Heart left ventricle (tissue), 16 donors: ENCODE data around the gene DEFB132. TPM values are rescaled to one million over a fixed set of nuclear protein-coding genes. Genes with fewer than 3 reads are reported as not detected.

Source experiments
- ATAC-seq, 4 donors: fragments of 200-7000 bp; cut with Tn5 transposase; one replicate each; pipeline ENCODE4 v1.9.1; 2020 to 2022; ENCODE audit warnings: moderate library complexity in 4 of 4, mild to moderate bottlenecking in 3 of 4, moderate number of reproducible peaks in 1 of 4
- DNase-seq, 5 donors: peaks; one replicate each; pipeline ENCODE4 v3.0.0-alpha.2; 2020
- H3K27ac ChIP-seq, 12 donors: fragments of 200-600 bp; sonication (generic) in 4 of 12; one replicate each; pipeline versions ENCODE4 v1.5.0 to v1.8.0; 2016 to 2022; ENCODE audit warnings: mild to moderate bottlenecking in 2 of 12
- H3K27me3 ChIP-seq, 9 donors: fragments of 200-600 bp; sonication (generic) in 2 of 9; one replicate each; pipeline versions ENCODE4 v1.5.1 to v1.8.0; 2016 to 2022; ENCODE audit warnings: mild to moderate bottlenecking in 3 of 9
- H3K36me3 ChIP-seq, 9 donors: fragments of 200-600 bp; sonication (generic) in 2 of 9; one replicate each; pipeline versions ENCODE4 v1.5.0 to v1.8.0; 2018 to 2022; ENCODE audit warnings: mild to moderate bottlenecking in 2 of 9
- H3K4me1 ChIP-seq, 12 donors: fragments of 200-600 bp; sonication (generic) in 4 of 12; one replicate each; pipeline versions ENCODE4 v1.5.0 to v1.8.0; 2016 to 2022; ENCODE audit warnings: mild to moderate bottlenecking in 3 of 12
- H3K4me3 ChIP-seq, 12 donors: fragments of 200-600 bp; sonication (generic) in 4 of 12; one replicate each; pipeline versions ENCODE4 v1.5.0 to v1.8.0; 2017 to 2022; ENCODE audit warnings: mild to moderate bottlenecking in 9 of 12, moderate library complexity in 4 of 12
- H3K9me3 ChIP-seq, 12 donors: fragments of 200-600 bp; sonication (generic) in 4 of 12; one replicate each; pipeline versions ENCODE4 v1.5.0 to v1.8.0; 2016 to 2022; ENCODE audit warnings: mild to moderate bottlenecking in 1 of 12
- POLR2A ChIP-seq, 2 donors: fragments of 450-650 bp; IDR thresholded peaks; one replicate each; pipeline ENCODE4 v1.6.1; 2017; ENCODE audit warnings: antibody characterized with exemption in 2 of 2, mild to moderate bottlenecking in 2 of 2, moderate library complexity in 2 of 2
- WGBS, 4 donors: extraction: QIAGEN DNeasy Blood & Tissue Kit in 2 of 4; methylation state at CpG; one replicate each; pipeline versions ENCODE4 v1.1.5 to v1.1.7; 2013 to 2018; 5-methylcytosine and 5-hydroxymethylcytosine counted together
- intact Hi-C, 10 donors: fragments of 100-400 bp; cut with DNase I; formaldehyde crosslinking; loops; one replicate each; pipeline versions ENCODE4 v1.11.1 to v1.14.2; 2022
- polyA plus RNA-seq, 2 donors: library from polyadenylated mRNA; stranded (reverse); fragments of 200-250 nt; gene quantifications; one replicate each; pipeline ENCODE4 v1.2.3, GENCODE V29; 2013
- total RNA-seq, 9 donors: library from RNA; depleted of rRNA in 2 of 9; stranded (reverse); fragments of >200 nt in 2 of 9; fragmentation: NEBNext Ultra II Directional in 3 of 9; extraction: Animal tissue kit (Norgen Biotek cat#: 25700) in 3 of 9; gene quantifications; one replicate each; pipeline versions ENCODE4 v1.1.0 to v1.2.4, GENCODE V29; 2016 to 2023
- TF ChIP-seq, protein P1 (sequence below), 12 donors: fragments of 200-600 bp; sonication (generic) in 4 of 12; IDR thresholded peaks; one replicate each; pipeline versions ENCODE4 v1.5.0 to v1.8.0; 2018 to 2022; ENCODE audit warnings: antibody characterized with exemption in 12 of 12, mild to moderate bottlenecking in 5 of 12
- donor health status: ischemic (EF 13 %, LVEDD 7.1; RV severe dilation, severe dysfunction).
- donor health status: healthy with polysubstance abuse.
- donor health status: DM: no; HTN: yes; CAD: no.
- donor health status: DM: no; HTN: no; CAD: no.
- donor health status: ischemic (EF 25% LVEDD 6.9; RV normal size, moderate dysfunction).
- donor health status: ischemic (EF 25% LVEDD 5.7; RV mildly dilated, moderate dysfunction).
- donor health status: healthy.
- donor health status: DM: yes; HTN: yes; CAD: no.
- donor health status: ischemic (EF 35%, LVEDD 5.7; RV mildly dilated, moderate dysfunction).
- donor health status: nonischemic (EF 11% LVEDD 7.7; RV severe dilation, severe dysfunction).
- donor health status: DM: yes; HTN: yes; CAD: no.
- donor health status: PGD.
- donor health status: ischemic (EF 29% LVEDD 5.4; RV normal size, mild dysfunction).
- donor health status: nonischemic (EF 23%, LVEDD 6.1; RV moderate dilation, normal function).

Gene DEFB132
- total and polyA plus RNA-seq, 11 donors = 0.35 to 0.59 TPM; not detected in 9

DNA sequence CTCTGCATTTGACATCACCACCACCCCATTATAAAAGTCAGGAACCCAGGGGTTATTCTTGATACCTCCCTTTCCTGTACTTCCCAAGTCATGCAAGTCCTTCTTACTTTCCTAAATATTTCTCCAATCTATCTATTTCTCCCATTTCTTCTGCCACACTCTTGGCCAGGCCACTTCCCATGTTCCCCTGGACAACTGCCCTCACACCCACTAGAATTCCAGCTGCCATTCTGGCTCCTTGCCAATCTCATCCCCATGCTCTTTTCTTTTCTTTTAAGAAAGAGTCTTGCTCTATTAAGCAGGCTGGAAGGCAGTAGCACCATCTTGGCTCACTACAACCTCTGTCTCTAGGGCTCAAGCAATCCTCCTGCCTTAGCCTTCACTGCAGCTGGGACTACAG lies 15.2 kb downstream of the DEFB132 start:
- ATAC-seq = no peak
- intact Hi-C loops = loop anchor here in 6 of 10 donors (10.0 kb wide), 2 partner anchors 52 to 62 kb away; partner anchors contain the start of gene SOX12 (in 2 of the 6)
- peaks cover 0 to 22% (median 9%) of the 10 kb centered on the region in 9 donors for H3K36me3 ChIP-seq
- no peaks in the 10 kb centered on the region for H3K27me3 ChIP-seq
- no peak for DNase-seq
- H3K4me1 ChIP-seq = no peaks in the 10 kb centered on the region
- H3K4me3 ChIP-seq = no peak overlapping the region
- TF ChIP-seq, protein P1, sequence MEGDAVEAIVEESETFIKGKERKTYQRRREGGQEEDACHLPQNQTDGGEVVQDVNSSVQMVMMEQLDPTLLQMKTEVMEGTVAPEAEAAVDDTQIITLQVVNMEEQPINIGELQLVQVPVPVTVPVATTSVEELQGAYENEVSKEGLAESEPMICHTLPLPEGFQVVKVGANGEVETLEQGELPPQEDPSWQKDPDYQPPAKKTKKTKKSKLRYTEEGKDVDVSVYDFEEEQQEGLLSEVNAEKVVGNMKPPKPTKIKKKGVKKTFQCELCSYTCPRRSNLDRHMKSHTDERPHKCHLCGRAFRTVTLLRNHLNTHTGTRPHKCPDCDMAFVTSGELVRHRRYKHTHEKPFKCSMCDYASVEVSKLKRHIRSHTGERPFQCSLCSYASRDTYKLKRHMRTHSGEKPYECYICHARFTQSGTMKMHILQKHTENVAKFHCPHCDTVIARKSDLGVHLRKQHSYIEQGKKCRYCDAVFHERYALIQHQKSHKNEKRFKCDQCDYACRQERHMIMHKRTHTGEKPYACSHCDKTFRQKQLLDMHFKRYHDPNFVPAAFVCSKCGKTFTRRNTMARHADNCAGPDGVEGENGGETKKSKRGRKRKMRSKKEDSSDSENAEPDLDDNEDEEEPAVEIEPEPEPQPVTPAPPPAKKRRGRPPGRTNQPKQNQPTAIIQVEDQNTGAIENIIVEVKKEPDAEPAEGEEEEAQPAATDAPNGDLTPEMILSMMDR (IDR thresholded peaks at IDR 0.05) = no peak
- no peak for TF ChIP-seq POLR2A (IDR thresholded peaks at IDR 0.05)
- H3K9me3 ChIP-seq = no peaks in the 10 kb centered on the region
- H3K27ac ChIP-seq = no peak overlapping the region

DNA sequence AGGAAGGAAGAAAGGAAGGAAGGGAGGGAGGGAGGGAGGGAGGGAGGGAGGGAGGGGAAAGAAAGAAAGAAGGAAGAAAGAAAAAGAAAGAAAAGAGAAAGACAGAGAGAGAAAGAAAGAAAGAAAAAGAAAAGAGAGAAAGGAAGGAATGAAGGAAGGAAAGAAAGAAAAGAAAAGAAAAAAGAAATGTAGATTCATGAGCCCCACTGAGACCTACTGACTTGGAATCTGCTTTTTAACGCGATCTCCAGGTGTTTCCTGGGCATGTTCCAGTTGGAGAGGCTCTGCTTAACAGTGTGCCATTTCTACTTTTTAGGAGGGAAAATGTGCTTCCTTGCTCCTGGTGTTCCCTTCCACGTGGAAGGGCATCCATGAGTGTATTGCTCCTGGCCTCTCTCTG lies 16.4 kb downstream of the DEFB132 start:
- peaks cover 0 to 30% (median 13%) of the 10 kb centered on the region in 9 donors for H3K36me3 ChIP-seq
- no peaks in the 10 kb centered on the region for H3K27me3 ChIP-seq
- ATAC-seq = no peak
- no peaks in the 10 kb centered on the region for H3K9me3 ChIP-seq
- intact Hi-C loops = loop anchor here in 6 of 10 donors (10.0 kb wide), 2 partner anchors 51 to 61 kb away; partner anchors contain the start of gene SOX12 (in 2 of the 6)
- 55 to 79% (median 67%) methylated on average over 3 of the region's 3 CpGs for WGBS, 4 donors
- no peak overlapping the region for H3K4me3 ChIP-seq
- H3K27ac ChIP-seq = no peak overlapping the region
- DNase-seq = no peak
- H3K4me1 ChIP-seq = no peaks in the 10 kb centered on the region
- TF ChIP-seq, protein P1 (IDR thresholded peaks at IDR 0.05) = no peak
- TF ChIP-seq POLR2A (IDR thresholded peaks at IDR 0.05) = no peak

GRCh38 chr20:275791-276190 lies 18.3 kb downstream of the DEFB132 start:
- WGBS, 4 donors = 90 to 97% (median 94%) methylated on average over 7 of the region's 7 CpGs
- no peak for DNase-seq
- Histone ChIP-seq H3K4me1 (no peaks in the 10 kb centered on the region), H3K9me3 (no peaks in the 10 kb centered on the region), H3K4me3 (no peak overlapping the region), H3K27ac (no peak overlapping the region), H3K27me3 (no peaks in the 10 kb centered on the region), H3K36me3 (peaks cover 0 to 33% (median 13%) of the 10 kb centered on the region in 9 donors)
- TF ChIP-seq, protein P1 (IDR thresholded peaks at IDR 0.05) = no peak
- TF ChIP-seq POLR2A (IDR thresholded peaks at IDR 0.05) = no peak
- ATAC-seq = no peak
- intact Hi-C loops = loop anchor here in 7 of 10 donors (5.0 to 10.0 kb wide), 3 partner anchors 49 to 59 kb away; partner anchors contain the start of gene SOX12 (in 2 of the 7)

DNA sequence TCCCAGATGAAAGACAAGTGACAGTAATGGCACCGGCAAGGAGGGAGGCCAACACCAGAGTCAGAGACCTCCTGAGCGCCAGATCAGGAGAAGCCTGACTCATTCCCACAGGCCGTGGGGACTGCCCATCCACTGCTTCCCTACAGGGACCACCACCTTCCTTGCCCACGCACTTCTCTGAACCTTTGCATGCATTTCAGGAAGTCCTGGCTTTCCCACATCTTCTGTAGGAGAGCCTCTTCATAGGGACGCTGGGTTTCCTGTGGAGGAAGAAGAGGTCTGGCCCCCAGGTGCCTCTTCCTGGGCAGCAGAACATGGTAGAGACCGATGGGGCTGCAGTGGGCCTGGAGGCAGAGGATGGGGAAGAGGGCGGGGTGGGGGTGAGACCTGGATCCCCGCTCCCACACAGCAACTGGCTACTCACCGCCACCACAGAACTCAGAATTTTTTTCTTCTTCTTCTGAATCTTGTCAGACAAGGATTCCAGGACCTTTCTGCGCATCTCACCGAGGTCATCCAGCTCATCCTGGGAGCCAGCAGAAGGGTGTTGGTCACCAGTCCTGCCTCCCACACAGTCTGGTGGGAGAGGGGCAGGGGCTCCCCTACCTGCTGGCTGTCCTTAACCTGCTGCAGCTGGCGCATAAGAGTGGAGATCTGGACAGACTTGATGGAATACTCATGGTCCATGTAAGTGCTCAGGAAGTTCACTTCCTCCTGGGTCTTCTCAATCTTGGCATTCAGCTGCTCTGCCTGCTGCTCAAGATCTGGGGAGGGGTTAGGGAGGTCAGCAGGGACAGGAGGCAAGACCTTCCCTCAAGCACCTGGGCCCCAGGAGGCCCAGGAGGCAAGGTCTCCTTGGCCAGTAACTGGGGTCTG lies 19.3 kb downstream of the DEFB132 start:
- no peak for ATAC-seq
- Histone ChIP-seq H3K27ac (no peak overlapping the region), H3K36me3 (peaks cover 0 to 38% (median 18%) of the 10 kb centered on the region in 9 donors), H3K4me3 (no peak overlapping the region), H3K9me3 (no peaks in the 10 kb centered on the region), H3K27me3 (no peaks in the 10 kb centered on the region), H3K4me1 (no peaks in the 10 kb centered on the region)
- no peak for TF ChIP-seq POLR2A (IDR thresholded peaks at IDR 0.05)
- TF ChIP-seq, protein P1 (IDR thresholded peaks at IDR 0.05) = no peak
- 91 to 96% (median 95%) methylated on average over 12 of the region's 12 CpGs for whole genome bisulfite sequencing, 4 donors
- no peak for DNase-seq
- intact Hi-C loops = loop anchor here in 7 of 10 donors (5.0 to 10.0 kb wide), 3 partner anchors 48 to 58 kb away; partner anchors contain the start of gene SOX12 (in 2 of the 7)
